SK-N-SH (cell line): ENCODE data around the gene PLTP. TPM values are rescaled to one million over a fixed set of nuclear protein-coding genes. Genes with fewer than 3 reads are reported as not detected.

Experiments used
- CTCF ChIA-PET: fragments of 300-600, 350-600 bp; formaldehyde crosslinking; extraction: SDS; loops from one replicate; lab custom pipeline; 2021; lab: Yijun Ruan, JAX
- POLR2A ChIA-PET: fragments of 350-600 bp; sonication (Branson Sonifier 250); formaldehyde crosslinking; extraction: SDS; loops from one replicate; lab custom pipeline; 2020; ENCODE audit warnings: antibody characterized with exemption, inconsistent platforms; lab: Yijun Ruan, JAX
- DNase-seq: peaks from one replicate; pipeline ENCODE4 v3.0.0; 2012
- H2AFZ ChIP-seq: fragments of 200-600 bp; sonication (generic); 2 replicates; pipeline ENCODE4 v1.8.1; 2016; ENCODE audit warnings: antibody characterized with exemption, mild to moderate bottlenecking, low read depth
- H3F3A ChIP-seq: fragments of 200-600 bp; sonication (generic); replicated peaks from 2 replicates; pipeline ENCODE3; 2016; ENCODE audit warnings: antibody characterized with exemption, mild to moderate bottlenecking; ENCODE audit not compliant: insufficient read depth
- H3K27ac ChIP-seq, 2 experiments: fragments of 200-500 bp in 1 of 2; fragments of 200-600 bp in 1 of 2; sonication (Bioruptor generic) in 1 of 2; sonication (generic), shearing (Covaris generic) in 1 of 2; 2 replicates each; pipeline versions ENCODE4 v1.5.1 to v1.6.1; 2014 to 2016; ENCODE audit warnings: low read depth in 2 of 2, inconsistent platforms in 1 of 2, low read length in 1 of 2, mild to moderate bottlenecking in 1 of 2, mixed read lengths in 1 of 2
- H3K27me3 ChIP-seq: fragments of 200-600 bp; sonication (generic), shearing (Covaris generic); 2 replicates; pipeline ENCODE4 v1.6.1; 2016; ENCODE audit warnings: mixed run types; ENCODE audit not compliant: insufficient read depth
- H3K36me3 ChIP-seq, 2 experiments: fragments of 200-500 bp in 1 of 2; fragments of 200-600 bp in 1 of 2; sonication (Bioruptor generic) in 1 of 2; sonication (generic) in 1 of 2; replicated peaks in 1 of 2; 2 replicates each; pipeline versions ENCODE3 to v1.5.1; 2014 to 2016; ENCODE audit warnings: low read length in 1 of 2, mild to moderate bottlenecking in 1 of 2; ENCODE audit not compliant: insufficient read depth in 2 of 2, control insufficient read depth in 1 of 2
- H3K4me1 ChIP-seq, 2 experiments: fragments of 200-500 bp in 1 of 2; fragments of 200-600 bp in 1 of 2; sonication (Bioruptor generic) in 1 of 2; sonication (generic), shearing (Covaris generic) in 1 of 2; 2 replicates each; pipeline versions ENCODE4 v1.5.1 to v1.6.1; 2014 to 2016; ENCODE audit warnings: low read depth in 1 of 2, low read length in 1 of 2, mixed run types in 1 of 2; ENCODE audit not compliant: insufficient read depth in 2 of 2, control insufficient read depth in 1 of 2
- H3K4me2 ChIP-seq: fragments of 200-600 bp; sonication (generic), shearing (Covaris generic); 2 replicates; pipeline ENCODE4 v1.6.1; 2017; ENCODE audit warnings: mixed run types
- H3K4me3 ChIP-seq, 2 experiments: fragments of 200-500 bp in 1 of 2; fragments of 200-600 bp in 1 of 2; sonication (Bioruptor generic) in 1 of 2; sonication (generic), shearing (Covaris generic) in 1 of 2; 2 replicates each; pipeline versions ENCODE4 v1.5.1 to v1.8.1; 2014 to 2016; ENCODE audit warnings: low read depth in 2 of 2, inconsistent platforms in 1 of 2, low read length in 1 of 2, mild to moderate bottlenecking in 1 of 2, mixed read lengths in 1 of 2, moderate library complexity in 1 of 2
- H3K79me2 ChIP-seq: fragments of 200-600 bp; sonication (generic); 2 replicates; pipeline ENCODE4 v1.8.1; 2017; ENCODE audit warnings: mild to moderate bottlenecking; ENCODE audit not compliant: insufficient read depth
- H3K9ac ChIP-seq: fragments of 200-600 bp; sonication (generic); 2 replicates; pipeline ENCODE4 v1.6.1; 2017; ENCODE audit warnings: mixed run types
- H3K9me2 ChIP-seq: fragments of 200-600 bp; sonication (generic); 2 replicates; pipeline ENCODE4 v1.6.1; 2017; ENCODE audit warnings: mixed run types
- H3K9me3 ChIP-seq: fragments of 200-600 bp; sonication (generic); 2 replicates; pipeline ENCODE4 v1.6.1; 2017; ENCODE audit warnings: mixed run types, mild to moderate bottlenecking, moderate library complexity
- H4K20me1 ChIP-seq: fragments of 200-600 bp; sonication (generic); 2 replicates; pipeline ENCODE4 v1.6.1; 2017; ENCODE audit warnings: mild to moderate bottlenecking, mixed run types; ENCODE audit not compliant: insufficient read depth
- EZH2phosphoT487 ChIP-seq: fragments of 200-600 bp; sonication (generic); IDR thresholded peaks from 2 replicates; pipeline ENCODE4 v1.6.1; 2017; ENCODE audit warnings: low read depth, mixed run types, mild to moderate bottlenecking, antibody characterized with exemption, moderate library complexity, borderline replicate concordance
- FOXJ3 ChIP-seq: sonication (generic); formaldehyde crosslinking; IDR thresholded peaks from 2 replicates; pipeline ENCODE4 v1.5.1; 2020; ENCODE audit warnings: mild to moderate bottlenecking, missing genetic modification reagents
- FOXM1 ChIP-seq: IDR thresholded peaks from 2 replicates; pipeline ENCODE4 v1.4.0; 2012; ENCODE audit warnings: low read depth, mild to moderate bottlenecking
- MEF2A ChIP-seq: IDR thresholded peaks from 2 replicates; pipeline ENCODE4 v1.4.0; 2012; ENCODE audit warnings: low read depth, borderline replicate concordance
- MXI1 ChIP-seq: IDR thresholded peaks from 2 replicates; pipeline ENCODE4 v1.6.1; 2012; ENCODE audit warnings: mild to moderate bottlenecking, low read depth, low read length, improper control_type of control experiment
- POLR2AphosphoS5 ChIP-seq: IDR thresholded peaks from 2 replicates; pipeline ENCODE4 v1.6.1; 2012; ENCODE audit warnings: low read depth, low read length
- RCOR1 ChIP-seq: fragments of 150-350 bp; IDR thresholded peaks from 2 replicates; pipeline ENCODE4 v1.6.1; 2017; ENCODE audit warnings: antibody characterized with exemption, low read length
- RFX5 ChIP-seq: IDR thresholded peaks from 2 replicates; pipeline ENCODE4 v1.6.1; 2012; ENCODE audit warnings: mild to moderate bottlenecking, improper control_type of control experiment, low read length
- RXRA ChIP-seq: IDR thresholded peaks from 2 replicates; pipeline ENCODE4 v1.4.0; 2012; ENCODE audit warnings: low read depth, mild to moderate bottlenecking, borderline replicate concordance
- TAF1 ChIP-seq: IDR thresholded peaks from 2 replicates; pipeline ENCODE4 v1.6.1; 2012; ENCODE audit warnings: low read depth, mild to moderate bottlenecking, low read length, moderate library complexity, borderline replicate concordance
- WGBS: methylation state at CpG from one replicate; pipeline ENCODE4 v1.1.6; 2017; ENCODE audit warnings: low lambda C conversion rate; 5-methylcytosine and 5-hydroxymethylcytosine counted together
- polyA plus RNA-seq, 3 experiments: library from polyadenylated mRNA; depleted of rRNA; stranded (reverse); fragments of >200 nt; gene quantifications; 2 replicates each; pipeline ENCODE4 v1.2.3, GENCODE V29; 2012
- TF ChIP-seq, protein P1 (sequence below): IDR thresholded peaks from 2 replicates; pipeline ENCODE4; 2012
- TF ChIP-seq, protein P2 (sequence below): fragments of 150-350 bp; IDR thresholded peaks from 2 replicates; pipeline ENCODE4 v1.6.1; 2016; ENCODE audit warnings: mild to moderate bottlenecking, low read depth, low read length
- TF ChIP-seq, protein P3 (sequence below): IDR thresholded peaks from 2 replicates; pipeline ENCODE4 v1.4.0; 2012; ENCODE audit warnings: low read depth

PLTP gene
- polyA plus RNA-seq, 1 of the 3 experiments (the other 2 are of a cell fraction), result 154 TPM

DNA sequence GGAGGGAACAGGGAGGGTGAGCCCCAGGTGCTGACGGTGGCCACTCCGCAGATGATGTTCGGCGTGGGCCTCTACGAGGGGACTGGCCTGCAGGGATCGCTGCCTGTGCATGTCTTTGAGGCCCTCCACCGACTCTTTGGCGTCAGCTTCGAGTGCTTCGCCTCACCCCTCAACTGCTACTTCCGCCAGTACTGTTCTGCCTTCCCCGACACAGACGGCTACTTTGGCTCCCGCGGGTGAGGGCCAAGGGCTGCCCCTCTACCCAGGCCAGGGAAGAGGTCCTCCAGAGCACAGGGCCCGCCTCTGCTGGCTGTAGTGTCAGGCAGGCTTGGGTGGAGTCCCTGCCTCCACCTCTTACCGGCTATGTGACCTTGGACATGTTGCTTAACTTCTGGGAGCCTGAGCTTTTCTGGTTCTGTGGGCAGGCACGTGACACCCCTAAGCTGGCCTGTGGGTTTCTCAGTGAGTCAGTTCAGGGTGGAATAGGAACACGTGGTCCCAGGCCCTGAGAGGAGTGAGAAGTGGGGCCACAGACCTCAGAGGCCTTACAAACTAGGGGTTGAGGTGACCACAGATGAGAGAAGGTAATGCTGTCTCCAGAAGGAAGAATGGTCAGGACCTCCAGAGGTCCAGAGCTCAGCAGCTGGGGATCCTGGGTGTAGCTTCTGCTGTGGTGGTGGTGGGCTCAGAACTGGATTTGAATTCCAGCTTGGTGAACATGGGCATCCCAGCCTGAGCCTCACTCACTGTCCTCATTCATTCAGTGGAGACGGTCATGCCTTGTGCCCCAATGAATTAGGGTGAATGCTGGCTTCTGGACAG is 34.4 kb upstream of the PLTP start:
- no peak overlapping the region for H2AFZ ChIP-seq
- no peaks in the 10 kb centered on the region for H3K79me2 ChIP-seq
- no peak for DNase-seq
- no peak overlapping the region for H3K4me3 ChIP-seq
- H4K20me1 ChIP-seq, result no peaks in the 10 kb centered on the region
- WGBS, result 95% methylated on average over 12 of the region's 20 CpGs
- H3F3A ChIP-seq, result no peaks in the 10 kb centered on the region
- no peaks in the 10 kb centered on the region for H3K9me2 ChIP-seq
- H3K4me2 ChIP-seq, result no peak overlapping the region
- H3K27ac ChIP-seq, result no peak overlapping the region
- no peaks in the 10 kb centered on the region for H3K9me3 ChIP-seq
- peaks cover 26 to 80% of the 10 kb centered on the region in 2 experiments for H3K36me3 ChIP-seq
- TF ChIP-seq MEF2A (no peak), EZH2phosphoT487 (no peak), FOXJ3 (CRISPR knock-in tag) (no peak), POLR2AphosphoS5 (no peak), RFX5 (no peak), RXRA (no peak)
- TF ChIP-seq, protein P1, sequence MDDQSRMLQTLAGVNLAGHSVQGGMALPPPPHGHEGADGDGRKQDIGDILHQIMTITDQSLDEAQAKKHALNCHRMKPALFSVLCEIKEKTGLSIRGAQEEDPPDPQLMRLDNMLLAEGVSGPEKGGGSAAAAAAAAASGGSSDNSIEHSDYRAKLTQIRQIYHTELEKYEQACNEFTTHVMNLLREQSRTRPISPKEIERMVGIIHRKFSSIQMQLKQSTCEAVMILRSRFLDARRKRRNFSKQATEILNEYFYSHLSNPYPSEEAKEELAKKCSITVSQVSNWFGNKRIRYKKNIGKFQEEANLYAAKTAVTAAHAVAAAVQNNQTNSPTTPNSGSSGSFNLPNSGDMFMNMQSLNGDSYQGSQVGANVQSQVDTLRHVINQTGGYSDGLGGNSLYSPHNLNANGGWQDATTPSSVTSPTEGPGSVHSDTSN, result no peak
- TF ChIP-seq, protein P2, sequence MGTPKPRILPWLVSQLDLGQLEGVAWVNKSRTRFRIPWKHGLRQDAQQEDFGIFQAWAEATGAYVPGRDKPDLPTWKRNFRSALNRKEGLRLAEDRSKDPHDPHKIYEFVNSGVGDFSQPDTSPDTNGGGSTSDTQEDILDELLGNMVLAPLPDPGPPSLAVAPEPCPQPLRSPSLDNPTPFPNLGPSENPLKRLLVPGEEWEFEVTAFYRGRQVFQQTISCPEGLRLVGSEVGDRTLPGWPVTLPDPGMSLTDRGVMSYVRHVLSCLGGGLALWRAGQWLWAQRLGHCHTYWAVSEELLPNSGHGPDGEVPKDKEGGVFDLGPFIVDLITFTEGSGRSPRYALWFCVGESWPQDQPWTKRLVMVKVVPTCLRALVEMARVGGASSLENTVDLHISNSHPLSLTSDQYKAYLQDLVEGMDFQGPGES, result no peak
- TF ChIP-seq, all 33 proteins: peak for 0
- POLR2A ChIA-PET, result interaction anchor here (1.5 to 4.6 kb wide), 2 partner anchors 11 kb away, joined by 3 to 41 read pairs; partner anchors contain the start of gene PCIF1
- H3K4me1 ChIP-seq, result peaks cover 0 to 5% of the 10 kb centered on the region in 2 experiments; a peak in 1 of 4 replicates
- H3K9ac ChIP-seq, result no peak overlapping the region
- CTCF ChIA-PET, result interaction anchor here (0.9 to 4.4 kb wide), 3 partner anchors 13 to 23 kb away, joined by 3 to 27 read pairs (median 3); no protein-coding TSS in a partner anchor
- no peaks in the 10 kb centered on the region for H3K27me3 ChIP-seq

DNA sequence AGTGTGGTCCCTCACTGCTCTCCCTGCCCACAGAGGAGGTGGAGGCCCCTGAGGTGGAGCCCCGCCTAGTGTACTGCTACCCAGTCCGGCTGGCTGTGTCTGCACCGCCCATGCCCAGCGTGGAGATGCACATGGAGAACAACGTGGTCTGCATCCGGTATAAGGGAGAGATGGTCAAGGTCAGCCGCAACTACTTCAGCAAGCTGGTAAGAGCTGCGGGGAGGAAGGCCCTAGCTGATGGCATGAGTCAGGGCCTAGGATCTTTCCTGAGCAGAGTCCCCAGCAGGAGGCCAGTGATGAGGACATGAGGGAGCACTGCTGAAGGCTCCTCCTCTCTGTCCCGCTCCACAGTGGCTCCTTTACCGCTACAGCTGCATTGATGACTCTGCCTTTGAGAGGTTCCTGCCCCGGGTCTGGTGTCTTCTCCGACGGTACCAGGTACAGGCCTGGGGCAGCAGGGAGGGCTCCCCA is 33.8 kb upstream of the PLTP start:
- peaks cover 26 to 84% of the 10 kb centered on the region in 2 experiments for H3K36me3 ChIP-seq
- POLR2A ChIA-PET, result no interaction called here

More for the DNA sequence above, 33.8 kb upstream of the PLTP start:
- Histone ChIP-seq H2AFZ (no peak overlapping the region), H3K79me2 (no peaks in the 10 kb centered on the region), H3K9me2 (no peaks in the 10 kb centered on the region), H4K20me1 (no peaks in the 10 kb centered on the region), H3K4me3 (no peak overlapping the region), H3K27ac (no peak overlapping the region), H3K9ac (no peak overlapping the region), H3K27me3 (no peaks in the 10 kb centered on the region), H3K4me1 (peaks cover 0 to 5% of the 10 kb centered on the region in 2 experiments; a peak in 1 of 4 replicates), H3F3A (no peaks in the 10 kb centered on the region), H3K9me3 (no peaks in the 10 kb centered on the region), H3K4me2 (no peak overlapping the region)
- 87% methylated on average over 6 of the region's 13 CpGs for WGBS
- CTCF ChIA-PET, result interaction anchor here (4.4 kb wide), 1 partner anchor 24 kb away, joined by 27 read pairs; no protein-coding TSS in a partner anchor
- DNase-seq, result no peak
- TF ChIP-seq FOXM1 (no peak), TAF1 (no peak), RCOR1 (no peak), MXI1 (no peak), FOXJ3 (CRISPR knock-in tag) (no peak)
- TF ChIP-seq, protein P3, sequence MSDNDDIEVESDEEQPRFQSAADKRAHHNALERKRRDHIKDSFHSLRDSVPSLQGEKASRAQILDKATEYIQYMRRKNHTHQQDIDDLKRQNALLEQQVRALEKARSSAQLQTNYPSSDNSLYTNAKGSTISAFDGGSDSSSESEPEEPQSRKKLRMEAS, result no peak
- TF ChIP-seq, all 33 proteins: peak for 0
